Suprapubic skin (tissue), 4 donors: ENCODE data around the gene POLR3F.

Experiments
- EP300 ChIP-seq: sonication (generic); formaldehyde crosslinking; IDR thresholded peaks from one replicate; pipeline ENCODE4 v1.6.1; 2017; ENCODE audit warnings: antibody characterized with exemption
- POLR2AphosphoS5 ChIP-seq, 3 donors: sonication (generic); formaldehyde crosslinking; IDR thresholded peaks; one replicate each; pipeline ENCODE4 v1.6.1; 2017; ENCODE audit warnings: antibody characterized with exemption in 3 of 3
- TF ChIP-seq, protein P1 (sequence below), 2 donors: fragments of 200-600 bp in 1 of 2; fragments of 450-650 bp in 1 of 2; sonication (generic) in 1 of 2; IDR thresholded peaks; one replicate each; pipeline ENCODE4 v1.5.1; 2016 to 2019; ENCODE audit warnings: antibody characterized with exemption in 2 of 2, mild to moderate bottlenecking in 1 of 2, moderate library complexity in 1 of 2

DNA sequence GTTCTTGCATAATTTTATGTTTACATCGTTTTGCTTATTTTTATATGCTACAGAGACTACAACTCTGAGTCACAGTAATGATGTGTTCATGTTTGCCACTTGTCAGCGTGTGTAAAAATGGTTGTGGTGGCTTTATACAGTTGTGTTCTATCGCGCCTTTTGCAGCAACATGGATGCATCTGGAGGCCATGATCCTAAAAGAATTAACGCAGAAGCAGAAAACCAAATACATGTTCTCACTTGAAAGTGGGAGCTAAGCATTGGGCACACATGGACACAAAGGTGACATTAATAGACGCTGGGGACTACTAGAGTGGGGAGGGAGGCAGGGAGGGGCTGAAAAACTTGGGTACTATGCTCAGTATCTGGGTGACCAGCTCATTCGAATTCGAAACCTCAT lies 39.6 kb downstream of the POLR3F start:
- TF ChIP-seq, protein P1, sequence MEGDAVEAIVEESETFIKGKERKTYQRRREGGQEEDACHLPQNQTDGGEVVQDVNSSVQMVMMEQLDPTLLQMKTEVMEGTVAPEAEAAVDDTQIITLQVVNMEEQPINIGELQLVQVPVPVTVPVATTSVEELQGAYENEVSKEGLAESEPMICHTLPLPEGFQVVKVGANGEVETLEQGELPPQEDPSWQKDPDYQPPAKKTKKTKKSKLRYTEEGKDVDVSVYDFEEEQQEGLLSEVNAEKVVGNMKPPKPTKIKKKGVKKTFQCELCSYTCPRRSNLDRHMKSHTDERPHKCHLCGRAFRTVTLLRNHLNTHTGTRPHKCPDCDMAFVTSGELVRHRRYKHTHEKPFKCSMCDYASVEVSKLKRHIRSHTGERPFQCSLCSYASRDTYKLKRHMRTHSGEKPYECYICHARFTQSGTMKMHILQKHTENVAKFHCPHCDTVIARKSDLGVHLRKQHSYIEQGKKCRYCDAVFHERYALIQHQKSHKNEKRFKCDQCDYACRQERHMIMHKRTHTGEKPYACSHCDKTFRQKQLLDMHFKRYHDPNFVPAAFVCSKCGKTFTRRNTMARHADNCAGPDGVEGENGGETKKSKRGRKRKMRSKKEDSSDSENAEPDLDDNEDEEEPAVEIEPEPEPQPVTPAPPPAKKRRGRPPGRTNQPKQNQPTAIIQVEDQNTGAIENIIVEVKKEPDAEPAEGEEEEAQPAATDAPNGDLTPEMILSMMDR (IDR thresholded peaks at IDR 0.05), result no peak
- TF ChIP-seq POLR2AphosphoS5 (IDR thresholded peaks at IDR 0.05), result no peak
- no peak for TF ChIP-seq EP300
